Choroid plexus epithelial cell (primary cell): ENCODE measurements around the gene GSDME.

Experiments
- DNase-seq: peaks from one replicate; pipeline ENCODE4 v3.0.0-alpha.2; 2010; ENCODE audit warnings: low read depth
- H3K4me3 ChIP-seq: 2 replicates; pipeline ENCODE4 v1.5.1; 2011; ENCODE audit warnings: low read depth, mild to moderate bottlenecking, control low read depth, low read length, moderate library complexity
- TF ChIP-seq, protein P1 (sequence below): conservative IDR thresholded peaks from 2 replicates; pipeline ENCODE4 v1.5.1; 2011; ENCODE audit warnings: low read depth, mild to moderate bottlenecking, control low read depth, inconsistent platforms, low read length, moderate library complexity

The GSDME gene

DNA sequence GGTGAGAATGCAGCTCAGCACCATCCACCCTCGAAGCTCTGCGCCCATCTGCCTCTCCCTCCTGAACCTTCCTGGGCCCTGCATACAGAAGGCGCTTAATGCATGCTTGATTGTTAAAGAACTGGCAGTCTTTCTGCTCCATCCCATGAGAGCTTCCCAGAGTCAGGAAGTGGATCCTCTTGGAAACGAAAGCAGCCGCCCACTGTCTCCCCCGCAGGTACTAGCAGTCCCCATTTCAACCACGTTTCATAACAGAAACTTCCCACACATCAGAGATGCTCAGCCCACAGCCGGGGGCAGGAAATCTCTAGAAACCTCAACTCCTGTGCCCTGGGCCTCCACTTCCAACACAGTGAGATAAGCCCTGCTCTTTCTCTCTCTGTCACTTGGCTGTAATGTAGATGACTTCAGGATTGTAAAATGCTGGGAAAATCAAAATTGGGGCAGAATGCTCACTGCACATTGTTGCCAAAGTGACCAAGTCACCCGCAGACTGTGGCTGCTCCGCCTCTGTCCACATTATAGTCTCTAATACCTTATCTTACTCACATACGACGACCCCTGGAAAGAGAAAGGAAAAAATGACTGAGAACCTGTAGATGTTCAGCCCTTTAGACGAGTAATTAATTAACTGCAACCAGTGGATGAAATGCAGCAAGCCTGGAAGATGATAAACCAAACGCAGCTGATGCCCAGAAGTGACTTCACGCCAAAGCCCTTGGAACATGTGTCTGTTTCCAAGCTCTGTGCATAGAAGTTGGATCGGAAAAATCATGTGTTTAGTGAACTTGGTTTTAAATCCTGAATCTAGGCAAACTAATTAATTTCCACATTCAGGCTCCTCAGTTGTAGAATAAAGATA is 28.5 kb downstream of the GSDME start:
- TF ChIP-seq, protein P1, sequence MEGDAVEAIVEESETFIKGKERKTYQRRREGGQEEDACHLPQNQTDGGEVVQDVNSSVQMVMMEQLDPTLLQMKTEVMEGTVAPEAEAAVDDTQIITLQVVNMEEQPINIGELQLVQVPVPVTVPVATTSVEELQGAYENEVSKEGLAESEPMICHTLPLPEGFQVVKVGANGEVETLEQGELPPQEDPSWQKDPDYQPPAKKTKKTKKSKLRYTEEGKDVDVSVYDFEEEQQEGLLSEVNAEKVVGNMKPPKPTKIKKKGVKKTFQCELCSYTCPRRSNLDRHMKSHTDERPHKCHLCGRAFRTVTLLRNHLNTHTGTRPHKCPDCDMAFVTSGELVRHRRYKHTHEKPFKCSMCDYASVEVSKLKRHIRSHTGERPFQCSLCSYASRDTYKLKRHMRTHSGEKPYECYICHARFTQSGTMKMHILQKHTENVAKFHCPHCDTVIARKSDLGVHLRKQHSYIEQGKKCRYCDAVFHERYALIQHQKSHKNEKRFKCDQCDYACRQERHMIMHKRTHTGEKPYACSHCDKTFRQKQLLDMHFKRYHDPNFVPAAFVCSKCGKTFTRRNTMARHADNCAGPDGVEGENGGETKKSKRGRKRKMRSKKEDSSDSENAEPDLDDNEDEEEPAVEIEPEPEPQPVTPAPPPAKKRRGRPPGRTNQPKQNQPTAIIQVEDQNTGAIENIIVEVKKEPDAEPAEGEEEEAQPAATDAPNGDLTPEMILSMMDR = no peak
- H3K4me3 ChIP-seq = no peak overlapping the region
- DNase-seq = no peak

DNA sequence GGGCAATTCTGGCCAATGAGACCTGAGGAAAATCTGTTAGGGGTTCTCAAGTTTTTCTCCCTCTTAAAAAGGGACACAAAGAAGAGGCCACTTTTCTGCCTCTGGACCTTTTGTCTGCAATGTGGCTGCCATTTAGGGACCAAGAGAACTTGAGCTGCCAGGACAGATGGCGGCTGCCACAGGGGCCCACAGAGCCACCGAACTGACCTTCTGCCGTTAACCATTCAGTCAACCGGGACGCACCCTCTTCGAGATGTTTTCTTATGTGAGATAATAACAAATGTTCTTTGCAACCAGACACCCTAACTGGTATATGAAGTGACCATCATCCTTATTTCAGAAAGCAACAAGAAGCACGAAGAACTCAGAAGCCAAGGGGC is 29.2 kb downstream of the GSDME start:
- TF ChIP-seq, protein P1 = no peak
- H3K4me3 ChIP-seq = no peak overlapping the region
- no peak for DNase-seq

DNA sequence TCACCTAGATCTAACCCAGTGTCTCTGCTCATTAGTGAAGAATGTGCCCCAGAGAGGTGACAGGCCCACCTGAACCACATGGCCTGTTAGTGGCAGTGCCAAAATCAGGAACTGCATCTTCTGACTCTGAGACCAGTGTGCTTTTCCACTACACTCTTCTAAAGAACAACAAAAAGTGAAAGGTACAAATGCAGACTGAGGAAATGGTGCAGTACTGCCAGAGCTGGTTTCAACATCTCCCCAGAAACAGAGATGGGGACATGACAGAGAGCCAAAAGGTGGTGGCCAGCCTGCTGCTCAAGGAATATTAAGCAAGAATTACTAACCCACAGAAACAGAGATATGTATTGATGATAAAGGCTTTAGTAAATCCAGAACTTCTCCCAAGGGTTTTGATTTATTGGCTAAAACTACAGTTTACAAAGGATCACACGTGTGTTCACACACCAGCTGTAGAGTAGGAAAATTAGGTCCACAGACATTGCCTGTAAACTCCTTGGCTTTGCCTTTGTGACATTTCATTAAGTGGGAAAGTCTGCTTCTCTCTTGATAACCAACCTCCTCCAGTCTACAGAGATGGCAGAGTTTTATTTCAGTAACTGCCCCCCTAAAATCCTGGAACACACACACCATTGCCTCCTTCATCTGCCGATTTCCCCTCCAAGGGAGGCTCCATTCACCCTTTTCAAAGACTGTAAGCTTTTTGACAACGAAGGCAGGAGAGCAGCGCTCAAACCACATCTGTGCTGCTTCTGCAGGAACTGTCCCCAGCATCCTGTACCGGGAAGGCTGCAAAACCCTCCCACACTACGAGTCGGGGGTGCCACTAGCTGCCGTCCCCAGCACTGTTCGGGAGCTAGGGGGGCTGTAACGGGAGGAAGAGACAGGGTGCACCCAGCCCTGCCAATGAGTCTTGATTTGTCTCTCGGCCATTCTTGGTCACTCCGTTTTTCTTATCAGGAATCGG is 29.8 kb downstream of the GSDME start:
- TF ChIP-seq, protein P1 = no peak
- no peak overlapping the region for H3K4me3 ChIP-seq
- peak; percentile 26 for DNase-seq

DNA sequence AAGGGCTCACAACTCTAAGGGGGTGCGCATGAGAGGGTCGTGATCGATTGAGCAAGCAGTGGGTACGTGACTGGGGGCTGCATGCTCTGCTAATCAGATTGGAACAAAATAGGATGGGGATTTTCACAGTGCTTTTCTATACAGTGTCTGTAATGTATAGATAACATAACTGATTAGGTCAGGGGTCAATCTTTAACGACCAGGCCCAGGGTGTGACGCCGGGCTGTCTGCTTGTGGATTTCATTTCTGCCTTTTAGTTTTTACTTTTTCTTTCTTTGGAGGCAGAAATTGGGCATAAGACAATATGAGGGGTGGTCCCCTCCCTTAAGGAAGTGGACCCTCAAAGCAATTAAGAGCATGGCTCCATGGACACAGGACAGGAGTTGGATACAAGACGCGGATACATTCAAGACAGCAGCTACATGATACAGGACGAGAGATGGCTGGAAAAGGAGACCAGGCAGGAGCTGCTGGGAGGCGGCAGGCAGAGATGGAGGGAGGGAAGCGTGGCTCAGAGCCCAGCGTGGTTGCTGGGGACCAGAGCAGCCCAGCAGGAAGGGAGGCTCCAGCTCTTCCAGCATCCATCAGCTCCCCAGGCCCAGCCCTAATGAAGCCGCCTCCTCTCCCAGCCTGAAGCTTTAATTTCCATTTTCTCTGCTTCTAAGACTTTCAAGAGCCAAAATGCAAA is 31.6 kb downstream of the GSDME start:
- H3K4me3 ChIP-seq = no peak overlapping the region
- TF ChIP-seq, protein P1 = no peak
- no peak for DNase-seq

DNA sequence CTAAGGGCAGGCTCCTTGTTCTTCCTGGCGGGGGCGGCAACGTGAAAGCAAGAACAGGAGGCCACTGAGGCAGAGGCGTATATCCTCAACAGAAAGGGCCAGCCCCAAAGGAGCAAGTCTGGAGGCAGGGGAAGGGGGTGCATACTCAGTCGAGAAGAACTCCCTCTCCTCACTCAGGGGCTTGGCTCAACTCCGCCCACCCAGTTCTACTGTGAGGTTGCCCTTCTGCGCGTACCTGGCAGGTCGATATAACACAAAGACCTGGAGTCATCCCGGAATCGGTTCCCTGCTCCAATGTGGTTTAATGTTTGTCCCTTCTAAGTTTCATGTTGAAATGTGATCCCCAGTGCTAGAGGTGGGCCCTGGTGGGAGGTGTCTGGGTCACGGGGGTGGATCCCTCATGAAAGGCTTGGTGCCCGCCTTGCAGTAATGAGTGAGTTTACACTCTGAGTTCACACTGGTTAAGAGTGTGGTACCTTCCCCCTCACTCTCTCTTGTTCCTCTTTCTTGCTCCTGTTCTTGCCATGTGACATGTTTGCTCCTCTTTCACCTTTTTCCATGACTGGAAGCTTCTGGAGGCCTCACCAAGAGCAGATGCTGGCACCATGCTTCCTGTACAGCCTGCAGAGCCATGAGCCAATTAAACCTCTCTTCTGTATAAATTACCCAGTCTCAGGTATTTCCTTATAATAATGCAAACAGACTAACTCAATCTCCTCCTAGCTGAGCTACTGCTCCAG is 32.6 kb downstream of the GSDME start:
- H3K4me3 ChIP-seq = no peak overlapping the region
- TF ChIP-seq, protein P1 = no peak
- no peak for DNase-seq

DNA sequence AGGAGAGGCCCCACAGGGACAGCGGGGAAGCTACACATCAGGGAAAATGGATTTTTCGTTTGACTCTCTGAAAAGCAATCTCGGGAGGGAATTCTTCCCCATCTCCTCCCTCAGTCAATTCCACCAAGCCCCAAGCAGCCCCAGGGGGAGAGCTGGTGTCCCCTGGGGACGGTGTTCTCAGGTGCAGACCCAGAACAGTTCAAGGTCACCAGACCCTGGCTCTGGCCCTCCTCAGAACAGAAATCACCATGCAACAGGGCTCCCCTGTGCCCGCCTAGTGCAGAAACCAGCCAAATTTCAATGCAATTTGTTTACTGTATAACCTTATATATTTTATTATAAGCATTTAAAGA is 34.1 kb downstream of the GSDME start:
- TF ChIP-seq, protein P1 = no peak
- DNase-seq = no peak
- H3K4me3 ChIP-seq = no peak overlapping the region
